HG03457 (cell line): Measurements from ENCODE around the gene FRY.

Experiments
- ATAC-seq: cut with Tn5 transposase; IDR thresholded peaks from one replicate; pipeline ENCODE4 v1.9.1; 2021; ENCODE audit warnings: moderate number of reproducible peaks; ENCODE audit not compliant: unreplicated experiment

The FRY gene

GRCh38 chr13:32126278-32126677 is 94.7 kb downstream of the FRY start:
- no peak for ATAC-seq

GRCh38 chr13:32126756-32127155 is 95.2 kb downstream of the FRY start:
- ATAC-seq, result no peak

- ATAC-seq, result no peak
Measured at GRCh38 chr13:32127691-32128090, 96.1 kb downstream of the FRY start.

DNA sequence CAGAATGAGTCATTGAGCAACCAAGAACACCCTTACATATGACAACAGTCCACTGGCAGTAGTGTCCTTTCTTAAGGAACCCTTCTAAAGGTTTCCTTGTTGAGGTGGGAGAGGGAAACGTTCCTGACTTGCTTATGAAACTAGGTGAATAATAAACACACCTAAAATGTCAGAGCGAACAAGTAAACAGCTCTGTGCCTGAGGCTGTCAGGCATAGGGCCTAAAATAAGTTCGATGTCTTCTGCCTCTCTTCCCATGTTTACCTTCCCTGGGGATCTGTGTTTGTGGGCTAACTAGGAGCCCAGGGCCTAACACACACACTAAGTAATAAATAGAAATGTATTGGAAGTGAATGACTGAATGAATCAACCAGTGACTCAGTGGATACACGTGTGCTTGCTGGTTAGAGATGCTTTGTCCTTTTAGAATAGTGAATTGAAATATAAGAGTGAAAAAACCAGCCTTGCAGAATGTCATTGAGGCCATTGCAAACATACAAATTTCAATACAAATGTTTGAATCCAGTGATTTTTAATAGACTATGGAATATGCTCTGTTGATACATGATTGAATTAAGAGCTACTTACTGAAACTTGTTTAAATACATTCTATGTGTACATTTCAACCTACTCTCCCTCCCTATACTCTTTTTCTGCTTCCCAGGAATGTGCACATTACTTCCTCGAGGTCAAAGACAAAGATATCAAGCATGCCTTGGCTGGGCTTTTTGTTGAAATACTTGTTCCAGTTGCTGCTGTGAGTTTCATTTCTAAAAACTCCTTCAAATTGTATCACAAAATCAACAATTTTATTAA is 102.9 kb downstream of the FRY start:
- ATAC-seq, result no peak

GRCh38 chr13:32135056-32135390 is 103.4 kb downstream of the FRY start:
- ATAC-seq, result no peak

- ATAC-seq, result no peak
Measured at GRCh38 chr13:32135655-32136054, 104.1 kb downstream of the FRY start.

- no peak for ATAC-seq
Measured at GRCh38 chr13:32136061-32136460, 104.5 kb downstream of the FRY start.

DNA sequence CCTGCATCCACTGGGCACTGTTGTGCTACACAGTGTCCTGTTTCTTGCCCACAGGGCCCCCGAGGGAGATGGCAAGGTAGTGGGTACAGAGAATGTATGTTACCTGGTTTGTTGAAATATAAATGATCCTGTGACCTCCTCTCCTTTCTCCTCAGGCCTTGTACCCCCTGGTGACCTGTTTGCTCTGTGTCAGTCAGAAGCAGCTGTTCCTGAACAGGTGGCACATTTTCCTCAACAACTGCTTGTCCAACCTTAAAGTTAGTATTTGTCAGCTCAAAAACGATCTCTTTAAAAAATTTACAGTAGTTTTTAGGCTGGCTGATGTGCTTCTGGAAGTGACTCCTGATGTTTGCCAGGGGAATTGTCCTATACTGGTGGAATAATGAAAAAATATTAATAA is 105.1 kb downstream of the FRY start:
- no peak for ATAC-seq

DNA sequence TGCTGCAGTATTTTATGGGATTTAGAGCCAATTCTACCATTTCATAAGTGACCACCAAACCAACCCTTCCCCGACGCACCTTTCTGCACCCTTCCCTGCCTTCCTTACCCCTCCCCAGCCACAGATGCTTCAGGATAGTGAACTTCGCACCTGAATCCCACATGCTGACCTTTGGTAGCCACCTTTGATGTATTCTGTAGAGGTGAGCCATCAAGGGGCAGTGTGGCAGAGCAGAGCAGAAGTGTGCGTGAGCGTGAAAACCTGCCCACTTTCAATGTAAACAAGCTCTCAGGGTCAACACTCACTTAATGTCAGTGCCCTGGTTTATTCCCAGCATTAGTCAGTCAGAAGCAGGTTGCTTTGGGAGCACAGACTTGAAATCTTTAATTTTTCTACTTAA is 107.7 kb downstream of the FRY start:
- ATAC-seq, result no peak

GRCh38 chr13:32140109-32140508 is 108.5 kb downstream of the FRY start:
- ATAC-seq, result no peak

DNA sequence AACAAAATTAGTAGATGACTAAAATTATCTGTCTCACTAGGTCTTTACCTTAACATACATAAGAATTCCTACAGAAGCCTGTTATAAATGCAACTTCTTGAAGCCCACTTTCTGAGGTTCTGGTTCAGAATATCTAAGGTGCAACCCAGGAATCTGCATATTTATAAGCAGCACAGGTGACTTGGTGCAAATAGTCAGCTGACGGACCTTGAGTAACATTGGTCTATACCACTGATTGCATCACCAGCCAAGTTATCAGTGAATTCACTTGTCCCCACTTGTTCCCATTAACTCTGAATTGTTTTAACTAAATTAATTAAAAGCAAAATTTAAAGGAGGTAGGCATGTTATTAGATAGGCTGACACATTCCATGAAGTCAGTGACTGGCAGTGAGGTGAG is 109.9 kb downstream of the FRY start:
- no peak for ATAC-seq

- ATAC-seq, result no peak
Measured at GRCh38 chr13:32142115-32142514, 110.5 kb downstream of the FRY start.

DNA sequence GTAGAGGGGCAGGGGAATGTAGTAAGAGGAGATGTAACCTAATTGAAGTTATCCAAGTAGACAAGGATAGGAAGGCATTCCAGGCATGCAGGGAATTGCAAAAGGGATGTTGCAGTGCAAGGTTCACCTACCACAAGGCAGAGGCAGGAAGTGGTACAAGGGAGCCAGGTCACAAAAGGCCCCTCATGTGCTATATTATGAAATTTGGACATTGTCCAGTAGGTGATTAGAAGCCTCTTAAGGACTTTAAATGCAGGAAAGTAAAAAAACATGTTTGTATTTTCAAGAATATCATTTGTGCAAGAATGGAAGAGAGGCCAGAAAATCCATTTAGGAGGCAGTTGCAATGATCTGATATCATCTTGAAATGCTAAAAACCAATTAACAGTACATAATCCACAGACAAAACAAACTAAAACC is 111.4 kb downstream of the FRY start:
- no peak for ATAC-seq

DNA sequence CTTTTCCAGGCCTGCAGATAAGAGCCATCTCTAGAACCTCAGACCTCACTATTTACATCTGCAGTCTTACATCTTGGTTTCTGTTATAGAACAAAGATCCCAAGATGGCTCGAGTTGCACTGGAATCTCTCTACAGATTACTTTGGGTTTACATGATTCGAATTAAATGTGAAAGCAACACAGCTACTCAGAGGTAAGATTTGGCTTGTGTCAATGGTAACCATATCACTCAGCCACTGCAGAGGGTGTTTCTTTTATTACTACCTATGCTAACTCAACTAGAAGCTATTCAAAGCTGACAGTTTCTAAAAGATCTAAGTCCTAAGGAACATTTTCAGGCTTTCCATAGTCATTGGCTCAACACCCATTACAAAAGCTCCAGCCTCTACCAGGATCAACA is 115.6 kb downstream of the FRY start:
- no peak for ATAC-seq

DNA sequence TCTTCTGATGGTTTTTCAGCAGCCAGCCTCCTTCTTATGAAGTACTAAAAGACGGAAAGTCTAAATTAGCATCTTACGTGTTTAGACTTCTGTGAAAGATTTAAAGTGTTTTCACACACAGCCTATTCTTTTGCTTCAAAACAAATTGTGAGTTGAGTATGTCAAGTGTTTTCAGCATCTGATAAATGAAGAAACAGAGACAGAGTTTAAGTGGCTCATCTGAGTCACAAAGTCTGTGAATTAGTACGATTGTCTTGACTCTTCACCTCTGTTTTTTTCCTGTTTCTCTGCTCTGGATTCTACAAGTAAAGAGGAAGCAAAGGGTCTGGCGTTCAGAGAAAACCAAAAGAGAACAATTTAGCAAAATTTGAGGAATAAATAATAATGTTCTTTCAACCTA is 116.4 kb downstream of the FRY start:
- ATAC-seq, result no peak

DNA sequence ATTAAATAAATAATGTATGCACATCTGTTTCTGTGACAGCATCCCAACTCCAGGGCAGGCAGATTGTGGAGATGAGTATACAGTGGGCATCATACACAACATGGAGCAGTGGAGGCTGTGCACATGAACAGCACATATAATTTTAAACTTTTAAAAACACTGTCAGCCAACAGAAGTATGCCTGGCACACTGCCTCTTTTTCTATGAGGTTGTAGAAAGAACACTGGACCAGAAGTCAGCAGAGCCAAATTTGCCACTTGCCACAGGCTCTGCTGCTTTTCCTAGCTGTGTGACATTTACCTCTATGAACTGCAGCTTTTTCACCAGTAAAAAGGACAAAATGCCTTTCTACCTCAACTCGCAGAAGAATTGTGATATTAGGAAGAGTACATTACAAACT is 118.7 kb downstream of the FRY start:
- no peak for ATAC-seq

DNA sequence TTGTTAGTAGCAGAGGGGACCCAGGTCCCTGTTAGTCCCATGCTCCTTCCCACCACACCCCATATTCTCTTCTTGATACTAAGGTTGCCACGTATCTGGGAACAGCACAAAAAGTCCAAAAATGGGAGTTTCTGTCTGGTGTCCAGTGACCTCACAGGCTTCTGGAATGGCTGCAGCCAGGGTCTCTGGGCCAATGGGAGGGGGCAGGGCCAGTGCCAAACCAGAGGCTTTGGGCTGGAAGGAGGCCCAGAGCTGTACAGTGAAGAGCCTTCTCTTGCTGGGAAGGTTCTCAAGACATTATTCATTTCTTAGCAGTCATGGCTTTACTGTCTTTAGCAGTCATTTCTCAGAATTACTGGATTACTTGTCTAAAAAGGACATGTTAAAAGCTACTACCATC is 119.2 kb downstream of the FRY start:
- no peak for ATAC-seq

DNA sequence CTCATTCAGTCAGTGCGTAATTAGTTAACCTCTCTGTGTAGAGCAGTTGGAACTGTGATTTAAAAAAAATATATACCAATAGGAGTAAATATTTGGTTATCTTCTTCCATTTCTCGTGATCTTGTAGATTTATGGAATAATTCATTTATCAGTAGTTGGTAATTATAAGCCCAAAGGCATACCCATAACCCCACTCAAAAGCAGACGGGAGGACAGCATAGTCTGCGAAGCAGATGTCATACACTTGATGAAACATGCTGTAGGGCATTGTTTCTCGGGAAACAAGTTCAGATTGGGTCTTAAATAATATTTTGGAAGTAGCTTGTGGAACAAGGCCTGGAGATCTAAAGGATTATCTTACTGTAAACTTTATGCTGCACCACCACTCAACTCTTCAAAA is 119.7 kb downstream of the FRY start:
- no peak for ATAC-seq

- no peak for ATAC-seq
Measured at GRCh38 chr13:32153056-32153455, 121.5 kb downstream of the FRY start.

DNA sequence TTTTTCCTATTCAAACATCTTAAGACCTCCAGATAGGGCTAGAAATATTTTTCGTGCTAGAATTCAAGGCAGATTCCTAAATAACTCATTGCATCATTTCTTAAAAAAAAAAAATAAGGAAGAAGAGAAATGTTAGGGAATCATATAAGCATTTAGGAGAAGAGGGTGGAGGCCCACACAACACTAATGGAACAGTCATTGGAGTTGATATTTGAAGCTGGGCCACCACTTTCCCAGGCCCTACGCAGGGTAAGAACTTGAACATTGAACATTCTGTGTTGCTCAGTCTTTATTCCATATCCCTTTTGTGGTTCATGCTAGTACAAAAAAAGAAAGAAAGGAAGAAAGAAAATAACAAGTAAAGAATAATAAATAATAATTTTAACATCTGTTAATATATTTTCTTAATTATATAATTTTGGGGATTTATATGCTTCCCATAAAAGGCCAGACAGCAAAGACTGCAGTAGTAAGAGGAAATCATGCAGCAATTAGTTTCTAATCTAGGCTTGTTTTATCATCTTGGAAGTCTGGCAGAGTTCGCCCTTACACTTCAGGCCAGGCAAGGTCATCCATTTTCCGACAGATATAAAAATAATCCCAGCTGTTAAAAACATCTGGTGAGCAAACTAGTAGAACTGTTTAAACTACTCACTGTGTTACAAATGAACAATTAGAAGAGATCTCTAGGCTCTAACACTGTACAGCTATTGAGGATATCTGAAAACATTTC is 127.7 kb downstream of the FRY start:
- no peak for ATAC-seq

GRCh38 chr13:32162395-32163005 is 130.9 kb downstream of the FRY start:
- ATAC-seq, result no peak

GRCh38 chr13:32164622-32165268 is 133.2 kb downstream of the FRY start:
- ATAC-seq, result no peak
